Measurements from ENCODE around the gene C19orf67. TPM values are rescaled to one million over a fixed set of nuclear protein-coding genes. Genes with fewer than 3 reads are reported as not detected.

C19orf67 gene
- total and polyA plus RNA-seq, 2 of the 4 experiments (the other 2 are of a cell fraction): not detected

DNA sequence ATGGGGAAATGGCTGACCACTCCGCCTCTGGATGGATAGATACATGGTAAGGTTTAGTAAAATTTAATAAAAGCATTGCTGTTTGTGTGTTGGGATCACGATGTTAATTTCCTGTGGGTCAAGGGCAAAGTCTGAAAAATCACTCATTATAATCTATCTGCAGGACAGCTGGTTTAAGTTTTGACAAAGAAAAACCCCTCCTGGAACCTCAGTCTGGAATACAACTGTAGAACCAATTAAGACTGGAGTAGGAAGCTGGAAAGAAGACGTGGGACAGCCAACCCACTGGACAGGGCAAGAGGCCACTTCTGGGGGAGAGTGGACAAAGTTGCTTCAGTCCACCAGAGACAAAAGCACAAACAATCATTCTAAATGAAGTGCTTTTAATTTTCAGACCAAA lies 33.6 kb upstream of the C19orf67 start:
- Histone ChIP-seq H3K27ac (ENCODE audit: insufficient read depth, low read length) (peak overlapping the region; percentile 83), H2AFZ (replicated peaks; ENCODE audit: low read length, poor library complexity) (peak overlapping the region; percentile 87), H3K9ac (ENCODE audit: low read depth, low read length) (peak overlapping the region; percentile 65), H4K91ac (ENCODE audit: insufficient read depth, low read depth, low read length) (peak overlapping the region; percentile 83; the same call in 1 of the 2 replicates), H2BK15ac (ENCODE audit: low read depth, low read length) (no peak overlapping the region), H3K56ac (ENCODE audit: extremely low read depth, insufficient read depth, low read length) (no peak overlapping the region), H2AK9ac (replicated peaks; ENCODE audit: low read depth, low read length, poor library complexity) (peak overlapping the region; percentile 68), H3K4me1 (ENCODE audit: control insufficient read depth, insufficient read depth, low read length) (peaks cover 15% of the 10 kb centered on the region), H3K14ac (replicated peaks; ENCODE audit: low read depth, low read length) (peak overlapping the region; percentile 84), H3K4ac (ENCODE audit: low read depth, low read length) (peak overlapping the region; percentile 89), H3K4me2 (ENCODE audit: low read depth, low read length) (peak overlapping the region; percentile 80), H3K27me3 (ENCODE audit: control insufficient read depth, insufficient read depth, low read length) (no peaks in the 10 kb centered on the region), H2BK120ac (ENCODE audit: low read depth, low read length) (peak overlapping the region; percentile 63; the same call in 1 of the 2 replicates), H3K9me3 (ENCODE audit: control insufficient read depth, insufficient read depth, low read length) (no peaks in the 10 kb centered on the region), H3K4me3 (ENCODE audit: insufficient read depth, low read depth, low read length) (peak overlapping the region; percentile 33; the same call in 1 of the 2 replicates), H4K20me1 (ENCODE audit: insufficient read depth, low read length) (peaks cover 8% of the 10 kb centered on the region), H3K79me1 (ENCODE audit: low read depth in 1 of 2, low read length in 2 of 2) (peaks cover 0 to 43% of the 10 kb centered on the region in 2 experiments), H3K18ac (ENCODE audit: low read depth, low read length) (peak overlapping the region; percentile 10), H2BK20ac (ENCODE audit: low read depth, low read length) (no peak overlapping the region), H2BK5ac (ENCODE audit: low read depth, low read length, poor library complexity, severe bottlenecking) (peak overlapping the region; percentile 82), H3K23ac (ENCODE audit: low read depth, low read length) (peak overlapping the region; percentile 11; the same call in 1 of the 2 replicates), H3K9me1 (ENCODE audit: insufficient read depth, low read length) (peaks cover 10% of the 10 kb centered on the region; the same call in 1 of the 2 replicates), H4K5ac (ENCODE audit: low read depth, low read length) (peak overlapping the region; percentile 72), H2AK5ac (ENCODE audit: low read depth, low read length) (peak overlapping the region; percentile 90; the same call in 1 of the 2 replicates), H3K36me3 (ENCODE audit: control insufficient read depth, insufficient read depth, low read length) (no peaks in the 10 kb centered on the region), H4K8ac (ENCODE audit: low read depth in 2 of 2, low read length in 2 of 2) (peak overlapping the region; percentile 80 to 89; a peak in 3 of 4 replicates)
- ATAC-seq (ENCODE audit: low read depth) (no peak), DNase-seq (no peak)
- no TSS peak for BruUV-seq (replicated peaks)
- no CpG with 5 or more reads among the region's 3 CpGs for WGBS, 2 experiments (ENCODE audit: extremely low coverage in 2 of 2, insufficient read length in 1 of 2)
- ChIA-PET CTCF (interaction anchor here (1.0 kb wide), 1 partner anchor 18 kb away, joined by 4 read pairs; the partner anchor contains the start of gene ASF1B), POLR2A (ENCODE audit: unreplicated experiment) (no interaction called here)
- in situ Hi-C loops (cut with MboI; ENCODE audit: low sequenced_read_pairs) (no loop called here), dilution Hi-C loops (cut with HindIII; ENCODE audit: low sequenced_read_pairs, unreplicated experiment) (no loop called here), intact Hi-C loops (cut with micrococcal nuclease) (no loop called here)
- TF ChIP-seq CHD1 (IDR thresholded peaks at IDR 0.05; ENCODE audit: low read depth, low read length) (no peak), MAFK (IDR thresholded peaks at IDR 0.05; ENCODE audit: low read depth, low read length) (no peak), RAD21 (IDR thresholded peaks at IDR 0.05; ENCODE audit: low read length) (no peak), NFE2L2 (IDR thresholded peaks at IDR 0.05; ENCODE audit: low read depth, low read length) (no peak), POLR2A (IDR thresholded peaks at IDR 0.05; ENCODE audit: low read depth, low read length) (no peak), CEBPB (IDR thresholded peaks at IDR 0.05; ENCODE audit: low read depth, low read length) (no peak), RFX5 (IDR thresholded peaks at IDR 0.05; ENCODE audit: low read depth, low read length) (no peak), SMC3 (IDR thresholded peaks at IDR 0.05; ENCODE audit: low read depth, low read length) (no peak), MXI1 (IDR thresholded peaks at IDR 0.05; ENCODE audit: borderline replicate concordance, low read depth, low read length) (no peak), MAZ (IDR thresholded peaks at IDR 0.05; ENCODE audit: borderline replicate concordance, low read depth, low read length) (no peak), BHLHE40 (IDR thresholded peaks at IDR 0.05; ENCODE audit: low read depth, low read length) (no peak)
- TF ChIP-seq, protein P1, sequence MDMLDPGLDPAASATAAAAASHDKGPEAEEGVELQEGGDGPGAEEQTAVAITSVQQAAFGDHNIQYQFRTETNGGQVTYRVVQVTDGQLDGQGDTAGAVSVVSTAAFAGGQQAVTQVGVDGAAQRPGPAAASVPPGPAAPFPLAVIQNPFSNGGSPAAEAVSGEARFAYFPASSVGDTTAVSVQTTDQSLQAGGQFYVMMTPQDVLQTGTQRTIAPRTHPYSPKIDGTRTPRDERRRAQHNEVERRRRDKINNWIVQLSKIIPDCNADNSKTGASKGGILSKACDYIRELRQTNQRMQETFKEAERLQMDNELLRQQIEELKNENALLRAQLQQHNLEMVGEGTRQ (IDR thresholded peaks at IDR 0.05; ENCODE audit: low read depth, low read length): no peak
- TF ChIP-seq, protein P2, sequence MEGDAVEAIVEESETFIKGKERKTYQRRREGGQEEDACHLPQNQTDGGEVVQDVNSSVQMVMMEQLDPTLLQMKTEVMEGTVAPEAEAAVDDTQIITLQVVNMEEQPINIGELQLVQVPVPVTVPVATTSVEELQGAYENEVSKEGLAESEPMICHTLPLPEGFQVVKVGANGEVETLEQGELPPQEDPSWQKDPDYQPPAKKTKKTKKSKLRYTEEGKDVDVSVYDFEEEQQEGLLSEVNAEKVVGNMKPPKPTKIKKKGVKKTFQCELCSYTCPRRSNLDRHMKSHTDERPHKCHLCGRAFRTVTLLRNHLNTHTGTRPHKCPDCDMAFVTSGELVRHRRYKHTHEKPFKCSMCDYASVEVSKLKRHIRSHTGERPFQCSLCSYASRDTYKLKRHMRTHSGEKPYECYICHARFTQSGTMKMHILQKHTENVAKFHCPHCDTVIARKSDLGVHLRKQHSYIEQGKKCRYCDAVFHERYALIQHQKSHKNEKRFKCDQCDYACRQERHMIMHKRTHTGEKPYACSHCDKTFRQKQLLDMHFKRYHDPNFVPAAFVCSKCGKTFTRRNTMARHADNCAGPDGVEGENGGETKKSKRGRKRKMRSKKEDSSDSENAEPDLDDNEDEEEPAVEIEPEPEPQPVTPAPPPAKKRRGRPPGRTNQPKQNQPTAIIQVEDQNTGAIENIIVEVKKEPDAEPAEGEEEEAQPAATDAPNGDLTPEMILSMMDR (conservative IDR thresholded peaks at IDR 0.05; ENCODE audit: low read depth, low read length): no peak

Data from IMR-90 (cell line).